ENCODE results near the gene TADA2A.

The TADA2A gene

GRCh38 chr17:37360632-37361031, 46.1 kb upstream of the TADA2A start:
- Histone ChIP-seq H3K4me3 (IDR thresholded peaks at IDR 0.05; ENCODE audit: insufficient read depth, low read depth, low read length) (no peak overlapping the region), H3K4me1 (ENCODE audit: low read depth, poor library complexity, severe bottlenecking) (peaks cover 30% of the 10 kb centered on the region), H4K20me1 (ENCODE audit: insufficient read depth) (peaks cover 14% of the 10 kb centered on the region; the same call in 1 of the 2 replicates), H2AFZ (ENCODE audit: low read depth) (no peak overlapping the region), H3K79me2 (ENCODE audit: insufficient read depth, low read depth) (peaks cover 31% of the 10 kb centered on the region), H3K27me3 (ENCODE audit: insufficient read depth, low read depth) (no peaks in the 10 kb centered on the region), H3K27ac (no peak overlapping the region), H3K4me2 (no peak overlapping the region), H3K9ac (no peak overlapping the region), H3K36me3 (ENCODE audit: insufficient read depth) (no peaks in the 10 kb centered on the region)
- no peak for TF ChIP-seq CTCF (conservative IDR thresholded peaks at IDR 0.05; ENCODE audit: low read depth, low read length)

GRCh38 chr17:37361543-37361942, 45.1 kb upstream of the TADA2A start:
- Histone ChIP-seq H3K79me2 (ENCODE audit: insufficient read depth, low read depth) (peaks cover 22% of the 10 kb centered on the region), H3K36me3 (ENCODE audit: insufficient read depth) (no peaks in the 10 kb centered on the region), H3K4me1 (ENCODE audit: low read depth, poor library complexity, severe bottlenecking) (peaks cover 21% of the 10 kb centered on the region), H4K20me1 (ENCODE audit: insufficient read depth) (peaks cover 10% of the 10 kb centered on the region; the same call in 1 of the 2 replicates), H3K27me3 (ENCODE audit: insufficient read depth, low read depth) (no peaks in the 10 kb centered on the region), H2AFZ (ENCODE audit: low read depth) (no peak overlapping the region), H3K27ac (no peak overlapping the region), H3K4me3 (IDR thresholded peaks at IDR 0.05; ENCODE audit: insufficient read depth, low read depth, low read length) (no peak overlapping the region), H3K9ac (no peak overlapping the region), H3K4me2 (no peak overlapping the region)
- no peak for TF ChIP-seq CTCF (conservative IDR thresholded peaks at IDR 0.05; ENCODE audit: low read depth, low read length)

GRCh38 chr17:37365589-37365988, 41.1 kb upstream of the TADA2A start:
- TF ChIP-seq CTCF (conservative IDR thresholded peaks at IDR 0.05; ENCODE audit: low read depth, low read length) = no peak
- Histone ChIP-seq H3K4me2 (no peak overlapping the region), H3K27ac (no peak overlapping the region), H3K36me3 (ENCODE audit: insufficient read depth) (no peaks in the 10 kb centered on the region), H3K4me3 (IDR thresholded peaks at IDR 0.05; ENCODE audit: insufficient read depth, low read depth, low read length) (no peak overlapping the region), H3K9ac (no peak overlapping the region), H3K4me1 (ENCODE audit: low read depth, poor library complexity, severe bottlenecking) (no peaks in the 10 kb centered on the region), H2AFZ (ENCODE audit: low read depth) (no peak overlapping the region), H3K79me2 (ENCODE audit: insufficient read depth, low read depth) (no peaks in the 10 kb centered on the region), H3K27me3 (ENCODE audit: insufficient read depth, low read depth) (no peaks in the 10 kb centered on the region), H4K20me1 (ENCODE audit: insufficient read depth) (no peaks in the 10 kb centered on the region)

- Histone ChIP-seq H4K20me1 (ENCODE audit: insufficient read depth) (no peaks in the 10 kb centered on the region), H2AFZ (ENCODE audit: low read depth) (no peak overlapping the region), H3K4me3 (IDR thresholded peaks at IDR 0.05; ENCODE audit: insufficient read depth, low read depth, low read length) (no peak overlapping the region), H3K27ac (no peak overlapping the region), H3K4me1 (ENCODE audit: low read depth, poor library complexity, severe bottlenecking) (no peaks in the 10 kb centered on the region), H3K79me2 (ENCODE audit: insufficient read depth, low read depth) (no peaks in the 10 kb centered on the region), H3K4me2 (no peak overlapping the region), H3K36me3 (ENCODE audit: insufficient read depth) (no peaks in the 10 kb centered on the region), H3K27me3 (ENCODE audit: insufficient read depth, low read depth) (no peaks in the 10 kb centered on the region), H3K9ac (no peak overlapping the region)
- no peak for TF ChIP-seq CTCF (conservative IDR thresholded peaks at IDR 0.05; ENCODE audit: low read depth, low read length)
These were observed 38.1 kb upstream of the TADA2A start for GRCh38 chr17:37368577-37368976.

Data from KMS-11 (cell line).